CD8-positive, alpha-beta memory T cell (primary cell): ENCODE data around the gene DCLK3. TPM values are rescaled to one million over a fixed set of nuclear protein-coding genes. Genes with fewer than 3 reads are reported as not detected.

Experiments
- CTCF ChIA-PET: fragments of 350-600 bp; sonication (Branson Sonifier 250); formaldehyde crosslinking; loops from one replicate; lab custom pipeline; 2021; ENCODE audit warnings: antibody characterized with exemption; lab: Charles Lee
- POLR2A ChIA-PET: fragments of 350-600 bp; sonication (Branson Sonifier 250); formaldehyde crosslinking; loops from one replicate; lab custom pipeline; 2021; ENCODE audit warnings: antibody characterized with exemption; lab: Charles Lee
- DNase-seq, 5 donors: peaks; one replicate each; pipeline versions ENCODE4 v3.0.0 to v3.0.0-alpha.2; 2020 to 2022; ENCODE audit warnings: mixed read lengths in 1 of 5
- H3K27ac ChIP-seq: one replicate; pipeline ENCODE4 v1.7.0; 2013; ENCODE audit warnings: low read depth, mild to moderate bottlenecking, low read length, moderate library complexity
- H3K27me3 ChIP-seq: 2 replicates; pipeline ENCODE4 v1.7.0; 2013; ENCODE audit warnings: low read length, mild to moderate bottlenecking; ENCODE audit not compliant: insufficient read depth, poor library complexity, severe bottlenecking
- H3K36me3 ChIP-seq: 2 replicates; pipeline ENCODE4 v1.7.0; 2013; ENCODE audit warnings: mild to moderate bottlenecking, low read length, moderate library complexity; ENCODE audit not compliant: insufficient read depth
- H3K4me1 ChIP-seq: 2 replicates; pipeline ENCODE4 v1.7.0; 2013; ENCODE audit warnings: mild to moderate bottlenecking, low read length, moderate library complexity; ENCODE audit not compliant: insufficient read depth
- H3K4me3 ChIP-seq: 2 replicates; pipeline ENCODE4 v1.7.0; 2013; ENCODE audit warnings: mild to moderate bottlenecking, low read length
- H3K9me3 ChIP-seq: 2 replicates; pipeline ENCODE4 v1.7.0; 2013; ENCODE audit warnings: mild to moderate bottlenecking, low read length
- H3K27ac Mint-ChIP-seq, 8 donors: one replicate each; pipeline ENCODE4 v1.8.0; 2020 to 2021; ENCODE audit warnings: mixed read lengths in 8 of 8, mild to moderate bottlenecking in 6 of 8, inconsistent platforms in 3 of 8, moderate library complexity in 3 of 8
- H3K27me3 Mint-ChIP-seq, 2 donors: one replicate each; pipeline ENCODE4 v1.8.0; 2020 to 2021; ENCODE audit warnings: mixed read lengths in 2 of 2, mild to moderate bottlenecking in 1 of 2, moderate library complexity in 1 of 2
- H3K36me3 Mint-ChIP-seq, 3 donors: one replicate each; pipeline ENCODE4 v1.8.0; 2020 to 2021; ENCODE audit warnings: mixed read lengths in 3 of 3, inconsistent platforms in 1 of 3, mild to moderate bottlenecking in 1 of 3
- H3K4me1 Mint-ChIP-seq, 3 donors: one replicate each; pipeline ENCODE4 v1.8.0; 2020 to 2021; ENCODE audit warnings: mixed read lengths in 3 of 3, inconsistent platforms in 1 of 3, mild to moderate bottlenecking in 1 of 3
- H3K4me3 Mint-ChIP-seq, 7 donors: one replicate each; pipeline ENCODE4 v1.8.0; 2020 to 2021; ENCODE audit warnings: mixed read lengths in 7 of 7, mild to moderate bottlenecking in 6 of 7, moderate library complexity in 4 of 7, inconsistent platforms in 2 of 7
- H3K9me3 Mint-ChIP-seq, 5 donors: one replicate each; pipeline ENCODE4 v1.8.0; 2020 to 2022; ENCODE audit warnings: mixed read lengths in 5 of 5, mild to moderate bottlenecking in 3 of 5, moderate library complexity in 2 of 5, inconsistent platforms in 1 of 5
- polyA plus RNA-seq: library from polyadenylated mRNA; unstranded; fragments of 300-500 nt; fragmentation: Illumina TruSeq; gene quantifications from one replicate; pipeline ENCODE4 v1.2.3, GENCODE V29; 2021
- total RNA-seq, 2 experiments: library from RNA; stranded (reverse); gene quantifications; one replicate each; pipeline ENCODE4 v1.2.3, GENCODE V29; 2021

DCLK3 gene
- total and polyA plus RNA-seq, 3 experiments from 2014 or later: not detected

GRCh38 chr3:36677331-36678007 is 86.9 kb downstream of the DCLK3 start:
- Histone ChIP-seq H3K4me1 (no peaks in the 10 kb centered on the region), H3K9me3 (peaks cover 9% of the 10 kb centered on the region), H3K4me3 (no peak overlapping the region), H3K36me3 (no peaks in the 10 kb centered on the region), H3K27ac (no peak overlapping the region), H3K27me3 (no peaks in the 10 kb centered on the region)
- peaks cover 7 to 21% of the 10 kb centered on the region in 2 donors for H3K27me3 Mint-ChIP-seq
- no peak overlapping the region for H3K4me3 Mint-ChIP-seq
- H3K36me3 Mint-ChIP-seq: peaks cover 0 to 8% (median 1%) of the 10 kb centered on the region in 3 donors
- H3K9me3 Mint-ChIP-seq: peaks cover 19 to 43% (median 37%) of the 10 kb centered on the region in 5 donors
- no peak for DNase-seq
- ChIA-PET POLR2A (no interaction called here), CTCF (no interaction called here)
- no peak overlapping the region for H3K27ac Mint-ChIP-seq
- H3K4me1 Mint-ChIP-seq: no peaks in the 10 kb centered on the region

GRCh38 chr3:36674816-36675215 is 89.5 kb downstream of the DCLK3 start:
- no peak for DNase-seq
- POLR2A ChIA-PET: no interaction called here
- Histone ChIP-seq H3K36me3 (no peaks in the 10 kb centered on the region), H3K9me3 (peaks cover 9% of the 10 kb centered on the region), H3K27ac (no peak overlapping the region), H3K4me1 (no peaks in the 10 kb centered on the region), H3K4me3 (no peak overlapping the region), H3K27me3 (no peaks in the 10 kb centered on the region)
- CTCF ChIA-PET: no interaction called here
- peaks cover 2 to 9% of the 10 kb centered on the region in 2 donors for H3K27me3 Mint-ChIP-seq
- H3K27ac Mint-ChIP-seq: no peak overlapping the region
- H3K4me1 Mint-ChIP-seq: no peaks in the 10 kb centered on the region
- H3K9me3 Mint-ChIP-seq: peaks cover 14 to 31% (median 26%) of the 10 kb centered on the region in 5 donors
- H3K4me3 Mint-ChIP-seq: no peak overlapping the region
- peaks cover 0 to 3% (median 0%) of the 10 kb centered on the region in 3 donors for H3K36me3 Mint-ChIP-seq

- Histone ChIP-seq H3K36me3 (no peaks in the 10 kb centered on the region), H3K27me3 (no peaks in the 10 kb centered on the region), H3K9me3 (no peaks in the 10 kb centered on the region), H3K4me3 (no peak overlapping the region), H3K4me1 (no peaks in the 10 kb centered on the region), H3K27ac (no peak overlapping the region)
- POLR2A ChIA-PET: no interaction called here
- no peaks in the 10 kb centered on the region for H3K36me3 Mint-ChIP-seq
- no peaks in the 10 kb centered on the region for H3K9me3 Mint-ChIP-seq
- no peaks in the 10 kb centered on the region for H3K4me1 Mint-ChIP-seq
- DNase-seq: no peak
- peaks cover 2 to 12% of the 10 kb centered on the region in 2 donors for H3K27me3 Mint-ChIP-seq
- CTCF ChIA-PET: no interaction called here
- H3K27ac Mint-ChIP-seq: no peak overlapping the region
- no peak overlapping the region for H3K4me3 Mint-ChIP-seq
Measured at GRCh38 chr3:36669764-36670163, 94.6 kb downstream of the DCLK3 start.

GRCh38 chr3:36666166-36666565 is 98.2 kb downstream of the DCLK3 start:
- peaks cover 3 to 19% of the 10 kb centered on the region in 2 donors for H3K27me3 Mint-ChIP-seq
- H3K9me3 Mint-ChIP-seq: no peaks in the 10 kb centered on the region
- ChIA-PET CTCF (no interaction called here), POLR2A (no interaction called here)
- H3K4me3 Mint-ChIP-seq: no peak overlapping the region
- H3K36me3 Mint-ChIP-seq: no peaks in the 10 kb centered on the region
- H3K4me1 ChIP-seq: no peaks in the 10 kb centered on the region
- no peak overlapping the region for H3K4me3 ChIP-seq
- H3K27me3 ChIP-seq: no peaks in the 10 kb centered on the region
- DNase-seq: no peak
- no peaks in the 10 kb centered on the region for H3K4me1 Mint-ChIP-seq
- H3K27ac ChIP-seq: no peak overlapping the region
- no peak overlapping the region for H3K27ac Mint-ChIP-seq
- H3K36me3 ChIP-seq: no peaks in the 10 kb centered on the region
- no peaks in the 10 kb centered on the region for H3K9me3 ChIP-seq

- peaks cover 3 to 13% of the 10 kb centered on the region in 2 donors for H3K27me3 Mint-ChIP-seq
- POLR2A ChIA-PET: no interaction called here
- H3K36me3 ChIP-seq: no peaks in the 10 kb centered on the region
- H3K9me3 ChIP-seq: no peaks in the 10 kb centered on the region
- H3K4me3 Mint-ChIP-seq: no peak overlapping the region
- no peak overlapping the region for H3K27ac ChIP-seq
- H3K27ac Mint-ChIP-seq: no peak overlapping the region
- no peak for DNase-seq
- H3K27me3 ChIP-seq: no peaks in the 10 kb centered on the region
- CTCF ChIA-PET: no interaction called here
- H3K4me1 Mint-ChIP-seq: no peaks in the 10 kb centered on the region
- no peaks in the 10 kb centered on the region for H3K9me3 Mint-ChIP-seq
- no peaks in the 10 kb centered on the region for H3K36me3 Mint-ChIP-seq
- H3K4me3 ChIP-seq: no peak overlapping the region
- H3K4me1 ChIP-seq: no peaks in the 10 kb centered on the region
Measured at GRCh38 chr3:36663666-36664291, 100.6 kb downstream of the DCLK3 start.

- POLR2A ChIA-PET: no interaction called here
Measured at GRCh38 chr3:36662626-36663025, 101.7 kb downstream of the DCLK3 start.

More at GRCh38 chr3:36662626-36663025, 101.7 kb downstream of the DCLK3 start:
- Mint-ChIP-seq H3K27me3 (peaks cover 9 to 22% of the 10 kb centered on the region in 2 donors), H3K4me1 (no peaks in the 10 kb centered on the region), H3K27ac (peak overlapping the region in 1 of 8 donors; percentile 6), H3K4me3 (no peak overlapping the region), H3K36me3 (no peaks in the 10 kb centered on the region), H3K9me3 (no peaks in the 10 kb centered on the region)
- no peaks in the 10 kb centered on the region for H3K9me3 ChIP-seq
- no peak overlapping the region for H3K27ac ChIP-seq
- H3K4me3 ChIP-seq: no peak overlapping the region
- H3K4me1 ChIP-seq: no peaks in the 10 kb centered on the region
- H3K27me3 ChIP-seq: no peaks in the 10 kb centered on the region
- CTCF ChIA-PET: no interaction called here
- H3K36me3 ChIP-seq: no peaks in the 10 kb centered on the region
- DNase-seq: no peak

Other genes with a start within 250 kb of the DCLK3 start
- 10 to 100 TPM; 12.7 to 16.2 TPM for gene TRANK1, start 180.5 kb upstream of the DCLK3 start, total RNA-seq
- gene TRANK1, start 180.5 kb upstream of the DCLK3 start, polyA plus RNA-seq: 33.2 TPM
- gene EPM2AIP1, start 228.6 kb upstream of the DCLK3 start, total RNA-seq: 10 to 100 TPM; 14.8 to 16.0 TPM
- gene EPM2AIP1, start 228.6 kb upstream of the DCLK3 start, polyA plus RNA-seq: 7.1 TPM
- gene MLH1, start 229.0 kb upstream of the DCLK3 start, total RNA-seq: 10 to 100 TPM; 66.4 to 73.2 TPM
- gene MLH1, start 229.0 kb upstream of the DCLK3 start, polyA plus RNA-seq: 19.5 TPM